K562 (cell line): ENCODE data around the gene DOK3. TPM values are rescaled to one million over a fixed set of nuclear protein-coding genes. Genes with fewer than 3 reads are reported as not detected.

ENCODE experiments used
- ATAC-seq: fragments of 200-7000 bp; cut with Tn5 transposase; 3 replicates; pipeline ENCODE4 v1.9.1; 2020; ENCODE audit warnings: moderate library complexity
- BruUV-seq: library from RNA; stranded (reverse); fragments of 400-500 nt; replicated peaks from 2 replicates; lab custom pipeline; 2021; lab: Mats Ljungman, UMichigan
- CTCF ChIA-PET: fragments of 300-600 bp; formaldehyde crosslinking; extraction: SDS; loops from one replicate; lab custom pipeline; 2021; ENCODE audit warnings: low intra/inter-chr PET ratio; lab: Yijun Ruan, JAX
- POLR2A ChIA-PET: fragments of 300-600, 350-650 bp; sonication (Branson Sonifier 250); formaldehyde crosslinking; extraction: SDS; loops from one replicate; lab custom pipeline; 2021; ENCODE audit warnings: antibody characterized with exemption, inconsistent platforms; lab: Yijun Ruan, JAX
- DNase-seq, 4 experiments: peaks; one replicate each; pipeline versions ENCODE4 v3.0.0 to v3.0.0-alpha.2; 2011 to 2018; ENCODE audit warnings: low spot score in 3 of 4, mixed read lengths in 3 of 4; ENCODE audit errors: extremely low read depth in 1 of 4
- FAIRE-seq: peaks from 2 replicates; lab custom pipeline; 2011; peaks lifted over from hg19 to GRCh38; lab: Jason Lieb, UNC
- H2AFZ ChIP-seq: 2 replicates; pipeline ENCODE4 v1.6.0; 2011; ENCODE audit warnings: low read depth, low read length, control low read depth, inconsistent platforms
- H3K27ac ChIP-seq: fragments of 200-600 bp; 3 replicates; pipeline ENCODE4 v1.8.0; 2011; ENCODE audit warnings: low read depth, mild to moderate bottlenecking, control low read depth, inconsistent platforms, low read length, moderate library complexity, mixed read lengths; ENCODE audit errors: extremely low read depth
- H3K27me3 ChIP-seq, 2 experiments: fragments of 300-600 bp in 1 of 2; 2 replicates in 1 of 2; 3 replicates in 1 of 2; pipeline versions ENCODE4 v1.6.0 to v1.8.0; 2011; ENCODE audit warnings: inconsistent platforms in 2 of 2, low read length in 2 of 2, mild to moderate bottlenecking in 1 of 2, mixed read lengths in 1 of 2, moderate library complexity in 1 of 2; ENCODE audit not compliant: control insufficient read depth in 2 of 2, insufficient read depth in 2 of 2
- H3K36me3 ChIP-seq: fragments of 300-600 bp; 3 replicates; pipeline ENCODE4 v1.8.0; 2011; ENCODE audit warnings: mild to moderate bottlenecking, low read length, inconsistent platforms; ENCODE audit not compliant: control insufficient read depth, insufficient read depth
- H3K4me1 ChIP-seq, 2 experiments: fragments of 200-600 bp in 1 of 2; replicated peaks in 1 of 2; 2 replicates in 1 of 2; 3 replicates in 1 of 2; pipeline versions ENCODE4 v1.5.1 to v1.8.0; 2011; ENCODE audit warnings: inconsistent platforms in 2 of 2, low read length in 2 of 2, mild to moderate bottlenecking in 1 of 2, mixed read lengths in 1 of 2, moderate library complexity in 1 of 2; ENCODE audit not compliant: control insufficient read depth in 2 of 2, insufficient read depth in 2 of 2
- H3K4me2 ChIP-seq: 2 replicates; pipeline ENCODE4 v1.6.1; 2011; ENCODE audit warnings: low read length, control low read depth, inconsistent platforms, mixed read lengths; ENCODE audit not compliant: insufficient read depth
- H3K4me3 ChIP-seq: fragments of 200-600 bp; sonication (generic), shearing (Covaris generic); 2 replicates; pipeline ENCODE4 v1.5.1; 2016; ENCODE audit warnings: control low read depth, inconsistent platforms
- H3K79me2 ChIP-seq: fragments of 200-600 bp; 3 replicates; pipeline ENCODE4 v1.8.0; 2011; ENCODE audit warnings: low read length, inconsistent platforms; ENCODE audit not compliant: control insufficient read depth, insufficient read depth
- H3K9ac ChIP-seq, 2 experiments: 2 replicates each; pipeline versions ENCODE4 v1.6.0 to v1.6.1; 2011; ENCODE audit warnings: low read depth in 2 of 2, low read length in 2 of 2, control low read depth in 1 of 2, inconsistent platforms in 1 of 2, mild to moderate bottlenecking in 1 of 2, mixed read lengths in 1 of 2; ENCODE audit not compliant: insufficient read depth in 1 of 2
- H3K9me1 ChIP-seq: one replicate; pipeline ENCODE4 v1.6.0; 2011; ENCODE audit warnings: inconsistent platforms, mild to moderate bottlenecking, low read length, moderate library complexity; ENCODE audit not compliant: control insufficient read depth, insufficient read depth
- H3K9me3 ChIP-seq: replicated peaks from 2 replicates; pipeline ENCODE4 v1.5.1; 2011; ENCODE audit warnings: low read depth, low read length, inconsistent platforms; ENCODE audit not compliant: control insufficient read depth, insufficient read depth
- H4K20me1 ChIP-seq: replicated peaks from 2 replicates; pipeline ENCODE4 v1.6.1; 2011; ENCODE audit warnings: low read length, inconsistent platforms, mixed read lengths; ENCODE audit not compliant: control insufficient read depth, insufficient read depth
- ETS1 ChIP-seq: conservative IDR thresholded peaks from 2 replicates; pipeline ENCODE4 v1.6.1; 2011; ENCODE audit warnings: low read depth, mild to moderate bottlenecking, low read length; ENCODE audit not compliant: control insufficient read depth
- MYC ChIP-seq, 2 experiments: fragments of 250-450 bp in 1 of 2; sonication (Bioruptor Pico) in 1 of 2; IDR thresholded peaks; 2 replicates each; pipeline versions ENCODE4 v1.5.1 to v1.6.1; 2012 to 2021; ENCODE audit warnings: low read depth in 2 of 2, borderline replicate concordance in 1 of 2, improper control_type of control experiment in 1 of 2, low read length in 1 of 2, mild to moderate bottlenecking in 1 of 2, moderate library complexity in 1 of 2
- TOE1 ChIP-seq, 2 experiments: fragments of 450-650 bp in 1 of 2; sonication (generic) in 1 of 2; formaldehyde crosslinking in 1 of 2; IDR thresholded peaks; 2 replicates each; pipeline versions ENCODE4 v1.7.1 to v1.8.0; 2016 to 2022; ENCODE audit warnings: borderline replicate concordance in 2 of 2, mild to moderate bottlenecking in 2 of 2, antibody characterized with exemption in 1 of 2, inconsistent platforms in 1 of 2, low read depth in 1 of 2, missing genetic modification reagents in 1 of 2, moderate library complexity in 1 of 2
- ZBTB33 ChIP-seq: sonication (generic); formaldehyde crosslinking; IDR thresholded peaks from 2 replicates; pipeline ENCODE4 v1.8.1; 2023; ENCODE audit warnings: mild to moderate bottlenecking, missing genetic modification reagents
- WGBS: fragments of 100-300 bp; shearing (Covaris generic); methylation state at CpG from one replicate; pipeline ENCODE4 v1.1.6; 2016; ENCODE audit warnings: low coverage, mixed read lengths; ENCODE audit not compliant: insufficient coverage; ENCODE audit errors: missing lambda C conversion rate; 5-methylcytosine and 5-hydroxymethylcytosine counted together
- in situ Hi-C: fragments of 300-500 bp; cut with MboI; formaldehyde crosslinking; loops from 4 replicates; pipeline ENCODE4 v1.15.0; 2018; ENCODE audit warnings: inconsistent platforms, mixed read lengths
- intact Hi-C: fragments of 100-400 bp; cut with micrococcal nuclease; formaldehyde crosslinking; loops from 2 replicates; pipeline ENCODE4 v1.14.2; 2022
- polyA plus RNA-seq, 8 experiments: library from polyadenylated mRNA; depleted of rRNA in 4 of 8; stranded (reverse) in 5 of 8; unstranded in 3 of 8; fragments of >200 nt; fragmentation: Nextera tagmentation in 2 of 8; fragmentation: Illumina TruSeq in 1 of 8; extraction: Ambion mirVana in 2 of 8; extraction: Trizol in 1 of 8; gene quantifications; 2 replicates each; pipeline versions ENCODE4 v1.2.1 to v1.2.3, GENCODE V29; 2011 to 2014; ENCODE audit warnings: inconsistent platforms in 1 of 8, missing spikeins in 1 of 8
- total RNA-seq, 7 experiments: library from RNA; depleted of rRNA in 6 of 7; stranded (reverse); fragments of >200 nt in 6 of 7; fragmentation: Illumina TruSeq in 2 of 7; extraction: Trizol in 2 of 7; gene quantifications; 2 replicates each; pipeline versions ENCODE4 v1.2.1 to v1.2.3, GENCODE V29; 2011 to 2021; ENCODE audit warnings: low replicate concordance in 1 of 7
- TF ChIP-seq, protein P1 (sequence below): sonication (generic); formaldehyde crosslinking; IDR thresholded peaks from 2 replicates; pipeline ENCODE4 v1.9.0; 2022; ENCODE audit warnings: mild to moderate bottlenecking, missing genetic modification reagents

DOK3 gene
- total and polyA plus RNA-seq, 9 of the 15 experiments (the other 6 are each of a cell fraction or from before 2014, with no cell fraction given): 1.3 to 23.0 (median 8.0) TPM

GRCh38 chr5:177453852-177454396 is 55.7 kb downstream of the DOK3 start:
- Histone ChIP-seq H3K9me1 (peaks cover 3% of the 10 kb centered on the region), H3K4me1 (peaks cover 0 to 56% of the 10 kb centered on the region in 2 experiments; a peak in 3 of 5 replicates), H3K4me2 (peak overlapping the region; percentile 42)
- TF ChIP-seq TOE1 (IDR thresholded peaks at IDR 0.05; ENCODE audit: borderline replicate concordance) (no peak), TOE1 (CRISPR knock-in tag; IDR thresholded peaks at IDR 0.05; ENCODE audit: borderline replicate concordance, low read depth) (no peak), ZBTB33 (CRISPR knock-in tag) (peak; percentile 81; the same call in 1 of the 2 replicates), ETS1 (peak; percentile 36; the same call in 1 of the 2 replicates), MYC (IDR thresholded peaks at IDR 0.05; ENCODE audit: low read depth, low read length) (no peak), MYC (CRISPR knock-in tag; IDR thresholded peaks at IDR 0.05; ENCODE audit: borderline replicate concordance, low read depth) (0 out of 2 replicates have a peak, but pooled peaks have one; percentile 49)
- TF ChIP-seq, protein P1, sequence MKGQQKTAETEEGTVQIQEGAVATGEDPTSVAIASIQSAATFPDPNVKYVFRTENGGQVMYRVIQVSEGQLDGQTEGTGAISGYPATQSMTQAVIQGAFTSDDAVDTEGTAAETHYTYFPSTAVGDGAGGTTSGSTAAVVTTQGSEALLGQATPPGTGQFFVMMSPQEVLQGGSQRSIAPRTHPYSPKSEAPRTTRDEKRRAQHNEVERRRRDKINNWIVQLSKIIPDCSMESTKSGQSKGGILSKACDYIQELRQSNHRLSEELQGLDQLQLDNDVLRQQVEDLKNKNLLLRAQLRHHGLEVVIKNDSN: no peak
- TF ChIP-seq, all 486 proteins: peak for 3
- Histone ChIP-seq H3K27ac (no peak overlapping the region), H3K36me3 (peaks cover 20% of the 10 kb centered on the region; the same call in 1 of the 3 replicates), H3K9ac (peak overlapping the region; percentile 24 to 97; a peak in 2 of 4 replicates), H3K27me3 (no peaks in the 10 kb centered on the region), H2AFZ (0 out of 2 replicates have a peak overlapping the region, but pooled peaks have one; percentile 44), H3K4me3 (peak overlapping the region; percentile 88; the same call in 1 of the 2 replicates), H4K20me1 (peaks cover 16% of the 10 kb centered on the region), H3K79me2 (peaks cover 10% of the 10 kb centered on the region; the same call in 2 of the 3 replicates), H3K9me3 (no peaks in the 10 kb centered on the region)
- ChIA-PET CTCF (interaction anchor here (0.6 to 6.2 kb wide), 6 partner anchors 19 to 144 kb away, joined by 3 to 107 read pairs (median 9); partner anchors contain the start of gene DBN1), POLR2A (interaction anchor here (1.0 to 2.5 kb wide), 10 partner anchors 9 to 144 kb away, joined by 3 to 19 read pairs (median 6); partner anchors contain the start of genes PDLIM7 and PRR7)
- intact Hi-C loops: loop anchor here (1.0 to 2.0 kb wide), 4 partner anchors 27 to 340 kb away; partner anchors contain the start of gene GRK6
- no TSS peak for BruUV-seq
- WGBS: 27% methylated on average over 15 of the region's 31 CpGs
- FAIRE-seq (no peak), DNase-seq (no peak), ATAC-seq (no peak)
- in situ Hi-C loops: loop anchor here (10.0 kb wide), 1 partner anchor 339 kb away; no protein-coding TSS in a partner anchor
